Thymus (tissue), 2 donors: ENCODE results near the gene ZBTB38. TPM values are rescaled to one million over a fixed set of nuclear protein-coding genes. Genes with fewer than 3 reads are reported as not detected.

Experiments
- polyA plus RNA-seq: library from polyadenylated mRNA; stranded (reverse); fragments of 200-250 nt; gene quantifications from one replicate; pipeline ENCODE4 v1.2.3, GENCODE V29; 2013
- total RNA-seq: library from RNA; stranded (reverse); fragments of 120-200 nt; gene quantifications from one replicate; pipeline ENCODE4 v1.2.4, GENCODE V29; 2013
- donor health status: healthy.

The ZBTB38 gene
- total and polyA plus RNA-seq, 2 donors = 9.9 to 11.0 TPM

Other genes starting within 250 kb of the ZBTB38 start
- 49.0 TPM for gene PXYLP1, start 136.7 kb upstream of the ZBTB38 start, total RNA-seq
- gene PXYLP1, start 136.7 kb upstream of the ZBTB38 start, polyA plus RNA-seq = 41.5 TPM
- 16.0 TPM for gene RASA2, start 118.5 kb downstream of the ZBTB38 start, total RNA-seq
- 21.1 TPM for gene RASA2, start 118.5 kb downstream of the ZBTB38 start, polyA plus RNA-seq